Liver (tissue), 9 donors: Measurements from ENCODE around the gene SBF2. TPM values are rescaled to one million over a fixed set of nuclear protein-coding genes. Genes with fewer than 3 reads are reported as not detected.
"Not testable (repeated sequence)": the region's sequence is repeated elsewhere in the genome, so short reads cannot be mapped to it uniquely, and the experiment has no call there.

Source experiments
- DNase-seq: peaks from one replicate; pipeline ENCODE4 v3.0.0-alpha.2; 2017; ENCODE audit warnings: low spot score
- H3K27ac ChIP-seq, 2 donors: one replicate each; pipeline ENCODE4 v1.7.0; 2013; ENCODE audit warnings: inconsistent platforms in 2 of 2, low read length in 2 of 2, control low read depth in 1 of 2, low read depth in 1 of 2, mild to moderate bottlenecking in 1 of 2
- H3K27me3 ChIP-seq, 4 donors: one replicate each; pipeline versions ENCODE4 v1.6.1 to v1.7.0; 2013; ENCODE audit warnings: low read length in 3 of 4, inconsistent platforms in 1 of 4, mild to moderate bottlenecking in 1 of 4, moderate library complexity in 1 of 4; ENCODE audit not compliant: control insufficient read depth in 4 of 4, insufficient read depth in 4 of 4
- H3K36me3 ChIP-seq, 4 donors: one replicate each; pipeline versions ENCODE4 v1.6.1 to v1.7.0; 2013; ENCODE audit warnings: low read length in 3 of 4, mild to moderate bottlenecking in 3 of 4, low read depth in 1 of 4, moderate library complexity in 1 of 4; ENCODE audit not compliant: control insufficient read depth in 4 of 4, insufficient read depth in 3 of 4
- H3K4me1 ChIP-seq, 4 donors: one replicate each; pipeline versions ENCODE4 v1.6.1 to v1.7.0; 2013; ENCODE audit warnings: low read length in 3 of 4, mild to moderate bottlenecking in 3 of 4, moderate library complexity in 1 of 4; ENCODE audit not compliant: control insufficient read depth in 4 of 4, insufficient read depth in 4 of 4
- H3K4me3 ChIP-seq, 3 donors: one replicate each; pipeline versions ENCODE4 v1.6.1 to v1.7.0; 2013; ENCODE audit warnings: low read length in 3 of 3, control low read depth in 1 of 3, low read depth in 1 of 3, mild to moderate bottlenecking in 1 of 3
- H3K9ac ChIP-seq, 2 donors: one replicate each; pipeline ENCODE4 v1.7.0; 2013; ENCODE audit warnings: low read length in 2 of 2, mild to moderate bottlenecking in 2 of 2, moderate library complexity in 2 of 2, control low read depth in 1 of 2, low read depth in 1 of 2
- H3K9me3 ChIP-seq, 4 donors: one replicate each; pipeline versions ENCODE4 v1.6.1 to v1.7.0; 2013; ENCODE audit warnings: low read length in 3 of 4; ENCODE audit not compliant: control insufficient read depth in 4 of 4
- FOXA1 ChIP-seq: IDR thresholded peaks from 2 replicates; pipeline ENCODE4 v1.6.1; 2016; ENCODE audit warnings: antibody characterized with exemption
- FOXA2 ChIP-seq: IDR thresholded peaks from 2 replicates; pipeline ENCODE4 v1.6.1; 2016; ENCODE audit warnings: antibody characterized with exemption
- GABPA ChIP-seq, 2 donors: IDR thresholded peaks in 1 of 2; conservative IDR thresholded peaks in 1 of 2; 2 replicates each; pipeline ENCODE4 v1.6.1; 2016; ENCODE audit warnings: antibody characterized with exemption in 2 of 2, mild to moderate bottlenecking in 1 of 2, moderate library complexity in 1 of 2
- HNF4G ChIP-seq: IDR thresholded peaks from 2 replicates; pipeline ENCODE4 v1.6.1; 2016; ENCODE audit warnings: antibody characterized with exemption
- JUND ChIP-seq, 2 donors: IDR thresholded peaks; 2 replicates each; pipeline ENCODE4 v1.6.1; 2016; ENCODE audit warnings: antibody characterized with exemption in 2 of 2
- NR2F2 ChIP-seq: IDR thresholded peaks from 2 replicates; pipeline ENCODE4 v1.6.1; 2016; ENCODE audit warnings: antibody characterized with exemption
- RAD21 ChIP-seq, 2 donors: IDR thresholded peaks; 2 replicates each; pipeline ENCODE4 v1.6.1; 2016; ENCODE audit warnings: antibody characterized with exemption in 2 of 2, mild to moderate bottlenecking in 2 of 2
- RXRA ChIP-seq, 2 donors: IDR thresholded peaks; 2 replicates each; pipeline ENCODE4 v1.6.1; 2017 to 2018; ENCODE audit warnings: antibody characterized with exemption in 2 of 2, mild to moderate bottlenecking in 1 of 2
- SP1 ChIP-seq: IDR thresholded peaks from 2 replicates; pipeline ENCODE4 v1.6.1; 2018; ENCODE audit warnings: antibody characterized with exemption, mild to moderate bottlenecking
- YY1 ChIP-seq: IDR thresholded peaks from 2 replicates; pipeline ENCODE4 v1.6.1; 2016; ENCODE audit warnings: antibody characterized with exemption, mild to moderate bottlenecking
- WGBS: extraction: QIAGEN DNeasy Blood & Tissue Kit; methylation state at CpG from one replicate; pipeline ENCODE4 v1.1.7; 2013; 5-methylcytosine and 5-hydroxymethylcytosine counted together
- polyA plus RNA-seq, 2 donors: library from polyadenylated mRNA; stranded (reverse) in 1 of 2; unstranded in 1 of 2; fragments of 200-250 nt in 1 of 2; fragments of >200 nt in 1 of 2; fragmentation: Nextera tagmentation in 1 of 2; extraction: Ambion mirVana in 1 of 2; gene quantifications; one replicate each; pipeline versions ENCODE4 v1.2.1 to v1.2.3, GENCODE V29; 2013 to 2015
- total RNA-seq, 2 donors: library from RNA; depleted of rRNA; stranded (reverse); fragments of >200 nt; gene quantifications; one replicate each; pipeline ENCODE4 v1.2.3, GENCODE V29; 2014
- TF ChIP-seq, protein P1 (sequence below): fragments of 150-350 bp; IDR thresholded peaks from 2 replicates; pipeline ENCODE4 v1.5.1; 2017; ENCODE audit warnings: improper control_type of control experiment, low read depth, low read length; ENCODE audit not compliant: missing input control
- TF ChIP-seq, protein P2 (sequence below): IDR thresholded peaks from 2 replicates; pipeline ENCODE4 v1.6.1; 2016; ENCODE audit warnings: antibody characterized with exemption
- TF ChIP-seq, protein P3 (sequence below): IDR thresholded peaks from 2 replicates; pipeline ENCODE4 v1.6.1; 2016; ENCODE audit warnings: antibody characterized with exemption
- TF ChIP-seq, protein P4 (sequence below): IDR thresholded peaks from 2 replicates; pipeline ENCODE4 v1.6.1; 2016; ENCODE audit warnings: antibody characterized with exemption
- donor health status: healthy.
- donor health status: healthy.
- donor health status: healthy.
- donor health status: healthy.
- donor health status: healthy.

SBF2 gene
- total and polyA plus RNA-seq, 4 donors, result 7.5 to 31.3 (median 14.7) TPM

DNA sequence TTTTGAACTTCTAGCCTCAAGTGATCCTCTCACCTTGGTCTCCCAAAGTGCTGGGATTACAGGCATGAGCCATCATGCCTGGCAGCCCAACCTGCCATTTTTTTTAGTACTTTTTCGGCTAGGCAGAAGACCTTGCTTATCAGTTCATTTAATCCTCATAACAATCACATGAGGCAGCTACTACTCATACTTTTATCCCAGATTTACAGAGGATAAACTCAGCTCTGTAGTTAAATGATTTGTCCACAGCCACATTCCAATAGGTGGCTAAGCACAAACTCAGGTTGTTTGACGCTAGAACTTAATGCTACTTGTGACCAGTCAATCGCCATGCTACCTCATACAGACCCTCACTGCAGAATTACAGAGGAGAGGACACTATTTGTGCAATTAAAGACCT is 28.1 kb downstream of the SBF2 start:
- 98% methylated on average over 3 of the region's 3 CpGs for WGBS
- no peak overlapping the region for H3K27ac ChIP-seq
- no peaks in the 10 kb centered on the region for H3K27me3 ChIP-seq
- no peaks in the 10 kb centered on the region for H3K36me3 ChIP-seq
- no peaks in the 10 kb centered on the region for H3K9me3 ChIP-seq
- no peak overlapping the region for H3K4me3 ChIP-seq
- no peaks in the 10 kb centered on the region for H3K4me1 ChIP-seq
- DNase-seq, result no peak
- H3K9ac ChIP-seq, result no peak overlapping the region
- TF ChIP-seq NR2F2 (no peak), JUND (IDR thresholded peaks at IDR 0.05) (no peak), SP1 (no peak), RXRA (IDR thresholded peaks at IDR 0.05) (no peak), GABPA (IDR thresholded peaks at IDR 0.05 in 1 of 2, conservative IDR thresholded peaks at IDR 0.05 in 1 of 2) (no peak), FOXA1 (no peak), FOXA2 (no peak), HNF4G (no peak), RAD21 (IDR thresholded peaks at IDR 0.05) (no peak), YY1 (no peak)
- TF ChIP-seq, protein P1, sequence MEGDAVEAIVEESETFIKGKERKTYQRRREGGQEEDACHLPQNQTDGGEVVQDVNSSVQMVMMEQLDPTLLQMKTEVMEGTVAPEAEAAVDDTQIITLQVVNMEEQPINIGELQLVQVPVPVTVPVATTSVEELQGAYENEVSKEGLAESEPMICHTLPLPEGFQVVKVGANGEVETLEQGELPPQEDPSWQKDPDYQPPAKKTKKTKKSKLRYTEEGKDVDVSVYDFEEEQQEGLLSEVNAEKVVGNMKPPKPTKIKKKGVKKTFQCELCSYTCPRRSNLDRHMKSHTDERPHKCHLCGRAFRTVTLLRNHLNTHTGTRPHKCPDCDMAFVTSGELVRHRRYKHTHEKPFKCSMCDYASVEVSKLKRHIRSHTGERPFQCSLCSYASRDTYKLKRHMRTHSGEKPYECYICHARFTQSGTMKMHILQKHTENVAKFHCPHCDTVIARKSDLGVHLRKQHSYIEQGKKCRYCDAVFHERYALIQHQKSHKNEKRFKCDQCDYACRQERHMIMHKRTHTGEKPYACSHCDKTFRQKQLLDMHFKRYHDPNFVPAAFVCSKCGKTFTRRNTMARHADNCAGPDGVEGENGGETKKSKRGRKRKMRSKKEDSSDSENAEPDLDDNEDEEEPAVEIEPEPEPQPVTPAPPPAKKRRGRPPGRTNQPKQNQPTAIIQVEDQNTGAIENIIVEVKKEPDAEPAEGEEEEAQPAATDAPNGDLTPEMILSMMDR, result no peak
- TF ChIP-seq, protein P2, sequence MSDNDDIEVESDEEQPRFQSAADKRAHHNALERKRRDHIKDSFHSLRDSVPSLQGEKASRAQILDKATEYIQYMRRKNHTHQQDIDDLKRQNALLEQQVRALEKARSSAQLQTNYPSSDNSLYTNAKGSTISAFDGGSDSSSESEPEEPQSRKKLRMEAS, result no peak
- TF ChIP-seq, protein P3, sequence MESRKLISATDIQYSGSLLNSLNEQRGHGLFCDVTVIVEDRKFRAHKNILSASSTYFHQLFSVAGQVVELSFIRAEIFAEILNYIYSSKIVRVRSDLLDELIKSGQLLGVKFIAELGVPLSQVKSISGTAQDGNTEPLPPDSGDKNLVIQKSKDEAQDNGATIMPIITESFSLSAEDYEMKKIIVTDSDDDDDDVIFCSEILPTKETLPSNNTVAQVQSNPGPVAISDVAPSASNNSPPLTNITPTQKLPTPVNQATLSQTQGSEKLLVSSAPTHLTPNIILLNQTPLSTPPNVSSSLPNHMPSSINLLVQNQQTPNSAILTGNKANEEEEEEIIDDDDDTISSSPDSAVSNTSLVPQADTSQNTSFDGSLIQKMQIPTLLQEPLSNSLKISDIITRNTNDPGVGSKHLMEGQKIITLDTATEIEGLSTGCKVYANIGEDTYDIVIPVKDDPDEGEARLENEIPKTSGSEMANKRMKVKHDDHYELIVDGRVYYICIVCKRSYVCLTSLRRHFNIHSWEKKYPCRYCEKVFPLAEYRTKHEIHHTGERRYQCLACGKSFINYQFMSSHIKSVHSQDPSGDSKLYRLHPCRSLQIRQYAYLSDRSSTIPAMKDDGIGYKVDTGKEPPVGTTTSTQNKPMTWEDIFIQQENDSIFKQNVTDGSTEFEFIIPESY, result no peak

DNA sequence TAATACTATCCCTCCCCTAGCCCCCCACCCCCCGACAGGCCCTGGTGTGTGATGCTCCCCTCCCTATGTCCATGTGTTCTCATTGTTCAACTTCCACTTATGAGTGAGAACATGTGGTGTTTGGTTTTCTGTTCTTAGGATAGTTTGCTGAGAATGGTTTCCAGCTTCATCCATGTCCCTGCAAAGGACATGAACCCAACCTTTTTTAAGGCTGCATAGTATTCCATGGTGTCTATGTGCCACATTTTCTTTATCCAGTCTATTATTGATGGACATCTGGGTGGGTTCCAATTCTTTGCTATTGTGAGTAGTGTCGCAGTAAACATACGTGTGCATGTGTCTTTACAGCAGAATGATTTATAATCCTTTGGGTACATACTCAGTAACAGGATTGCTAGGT is 29.3 kb downstream of the SBF2 start:
- not testable (repeated sequence) for H3K27me3 ChIP-seq, H3K36me3 ChIP-seq, H3K9ac ChIP-seq, DNase-seq, H3K4me1 ChIP-seq, H3K9me3 ChIP-seq, H3K4me3 ChIP-seq, H3K27ac ChIP-seq
- WGBS, result 95% methylated on average over 3 of the region's 3 CpGs

DNA sequence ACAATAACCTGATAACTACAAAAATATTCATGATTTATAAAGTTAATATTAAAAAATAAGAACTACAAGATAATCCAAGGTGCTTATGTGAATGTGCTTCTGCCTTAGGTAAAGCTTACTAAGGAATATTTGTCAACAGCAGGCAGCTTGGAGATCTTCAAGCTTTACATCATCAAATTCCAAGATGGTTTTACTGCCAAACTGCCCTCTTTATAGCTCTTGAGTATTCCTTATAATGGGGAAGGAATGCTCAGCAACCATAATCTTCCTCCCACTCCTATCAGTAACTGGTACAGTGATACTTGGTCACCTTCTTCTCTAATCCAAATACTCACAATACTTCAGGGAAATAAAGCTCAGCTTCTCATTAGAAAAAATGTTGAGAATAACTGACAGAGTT is 30.1 kb downstream of the SBF2 start:
- Histone ChIP-seq H3K27ac (no peak overlapping the region), H3K36me3 (no peaks in the 10 kb centered on the region), H3K27me3 (no peaks in the 10 kb centered on the region), H3K4me1 (no peaks in the 10 kb centered on the region), H3K4me3 (no peak overlapping the region), H3K9me3 (no peaks in the 10 kb centered on the region), H3K9ac (no peak overlapping the region)
- no peak for DNase-seq
- TF ChIP-seq NR2F2, result no peak
- TF ChIP-seq, protein P4, sequence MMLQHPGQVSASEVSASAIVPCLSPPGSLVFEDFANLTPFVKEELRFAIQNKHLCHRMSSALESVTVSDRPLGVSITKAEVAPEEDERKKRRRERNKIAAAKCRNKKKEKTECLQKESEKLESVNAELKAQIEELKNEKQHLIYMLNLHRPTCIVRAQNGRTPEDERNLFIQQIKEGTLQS, result no peak
